SU-DHL-6 (cell line): ENCODE measurements around the gene AXL.

ENCODE experiments used
- H2AFZ ChIP-seq: fragments of 200-600 bp; sonication (generic); 2 replicates; pipeline ENCODE4 v1.6.1; 2014; ENCODE audit warnings: low read depth, mild to moderate bottlenecking, moderate library complexity, mixed read lengths, antibody characterized with exemption, low read length; ENCODE audit not compliant: severe bottlenecking
- H3F3A ChIP-seq: fragments of 200-600 bp; shearing (Covaris generic); 2 replicates; pipeline ENCODE4 v1.6.0; 2016; ENCODE audit warnings: antibody characterized with exemption, mild to moderate bottlenecking; ENCODE audit not compliant: insufficient read depth
- H3K27ac ChIP-seq: fragments of 200-600 bp; sonication (generic); 2 replicates; pipeline ENCODE4 v1.5.1; 2016; ENCODE audit warnings: low read depth, mild to moderate bottlenecking, low read length, moderate library complexity, mixed read lengths
- H3K27me3 ChIP-seq: fragments of 200-600 bp; sonication (generic), shearing (Covaris generic); 2 replicates; pipeline ENCODE4 v1.6.0; 2014; ENCODE audit warnings: mild to moderate bottlenecking, low read length
- H3K36me3 ChIP-seq: fragments of 200-600 bp; sonication (generic); 2 replicates; pipeline ENCODE4 v1.6.1; 2014; ENCODE audit warnings: mild to moderate bottlenecking, low read length, mixed read lengths
- H3K4me2 ChIP-seq: fragments of 300-600, 200-600 bp; shearing (Covaris generic), sonication (generic); 2 replicates; pipeline ENCODE4 v1.6.0; 2014; ENCODE audit warnings: low read length, low read depth, mild to moderate bottlenecking; ENCODE audit not compliant: poor library complexity, severe bottlenecking
- H3K4me3 ChIP-seq: fragments of 200-600 bp; sonication (generic); 2 replicates; pipeline ENCODE4 v1.5.1; 2014; ENCODE audit warnings: antibody characterized with exemption, low read length, mild to moderate bottlenecking, mixed read lengths; ENCODE audit not compliant: insufficient read depth, poor library complexity, severe bottlenecking
- H3K79me2 ChIP-seq: fragments of 200-600 bp; sonication (generic); 2 replicates; pipeline ENCODE4 v1.6.1; 2014; ENCODE audit warnings: mild to moderate bottlenecking, low read length, moderate library complexity; ENCODE audit not compliant: insufficient read depth
- H3K9ac ChIP-seq: fragments of 200-600 bp; sonication (generic); 2 replicates; pipeline ENCODE4 v1.7.0; 2014; ENCODE audit warnings: mild to moderate bottlenecking, low read length
- H3K9me2 ChIP-seq: fragments of 200-600 bp; sonication (generic); replicated peaks from 2 replicates; pipeline ENCODE4 v1.6.1; 2014; ENCODE audit warnings: low read length; ENCODE audit not compliant: insufficient read depth
- H3K9me3 ChIP-seq: fragments of 200-600 bp; sonication (generic); 2 replicates; pipeline ENCODE4 v1.6.1; 2014; ENCODE audit warnings: low read length, mixed read lengths; ENCODE audit not compliant: insufficient read depth
- H4K20me1 ChIP-seq: fragments of 200-600 bp; sonication (generic); 2 replicates; pipeline ENCODE4 v1.6.1; 2014; ENCODE audit warnings: low read depth, mild to moderate bottlenecking, antibody characterized with exemption, low read length, moderate library complexity, mixed read lengths
- CTCF ChIP-seq: fragments of 200-600 bp; sonication (generic); IDR thresholded peaks from one replicate; pipeline ENCODE4 v1.5.1; 2017; ENCODE audit warnings: antibody characterized with exemption, mild to moderate bottlenecking, low read length, moderate library complexity; ENCODE audit not compliant: insufficient read depth, poor library complexity, severe bottlenecking
- EZH2phosphoT487 ChIP-seq: fragments of 200-600 bp; sonication (generic), shearing (Covaris generic); conservative IDR thresholded peaks from 2 replicates; pipeline ENCODE4 v1.6.1; 2018; ENCODE audit warnings: mild to moderate bottlenecking, antibody characterized with exemption, low read length, moderate library complexity, mixed read lengths

The AXL gene

GRCh38 chr19:41239363-41239762, 20.3 kb downstream of the AXL start:
- H3K27me3 ChIP-seq = no peaks in the 10 kb centered on the region
- no peak for TF ChIP-seq CTCF
- no peak for TF ChIP-seq EZH2phosphoT487
- H3K4me3 ChIP-seq = no peak overlapping the region
- no peak overlapping the region for H2AFZ ChIP-seq
- H3K9me3 ChIP-seq = no peaks in the 10 kb centered on the region
- no peaks in the 10 kb centered on the region for H3K79me2 ChIP-seq
- no peaks in the 10 kb centered on the region for H4K20me1 ChIP-seq
- no peaks in the 10 kb centered on the region for H3K9me2 ChIP-seq
- no peaks in the 10 kb centered on the region for H3F3A ChIP-seq
- H3K36me3 ChIP-seq = no peaks in the 10 kb centered on the region
- no peak overlapping the region for H3K9ac ChIP-seq
- no peak overlapping the region for H3K4me2 ChIP-seq
- no peak overlapping the region for H3K27ac ChIP-seq

GRCh38 chr19:41239961-41240574, 21.0 kb downstream of the AXL start:
- TF ChIP-seq EZH2phosphoT487 (no peak), CTCF (no peak)
- H3F3A ChIP-seq = no peaks in the 10 kb centered on the region
- no peak overlapping the region for H3K27ac ChIP-seq
- no peak overlapping the region for H3K4me3 ChIP-seq
- no peak overlapping the region for H3K9ac ChIP-seq
- H3K27me3 ChIP-seq = no peaks in the 10 kb centered on the region
- no peaks in the 10 kb centered on the region for H3K79me2 ChIP-seq
- no peaks in the 10 kb centered on the region for H3K9me2 ChIP-seq
- H3K36me3 ChIP-seq = no peaks in the 10 kb centered on the region
- no peak overlapping the region for H2AFZ ChIP-seq
- no peak overlapping the region for H3K4me2 ChIP-seq
- no peaks in the 10 kb centered on the region for H3K9me3 ChIP-seq
- no peaks in the 10 kb centered on the region for H4K20me1 ChIP-seq

- Histone ChIP-seq H3K79me2 (no peaks in the 10 kb centered on the region), H3F3A (no peaks in the 10 kb centered on the region), H3K27ac (no peak overlapping the region), H3K27me3 (no peaks in the 10 kb centered on the region), H3K4me3 (no peak overlapping the region), H3K9me3 (no peaks in the 10 kb centered on the region), H3K9me2 (no peaks in the 10 kb centered on the region), H2AFZ (no peak overlapping the region), H3K9ac (no peak overlapping the region), H3K36me3 (no peaks in the 10 kb centered on the region), H3K4me2 (no peak overlapping the region), H4K20me1 (no peaks in the 10 kb centered on the region)
- TF ChIP-seq CTCF (no peak), EZH2phosphoT487 (no peak)
Measured at GRCh38 chr19:41241859-41242258, 22.8 kb downstream of the AXL start.
